ENCODE results near the gene ESPL1. TPM values are rescaled to one million over a fixed set of nuclear protein-coding genes. Genes with fewer than 3 reads are reported as not detected.
A peak's percentile ranks its signal among the peaks of the same experiment; 100 is the strongest.
"Not testable (repeated sequence)": the region's sequence is repeated elsewhere in the genome, so short reads cannot be mapped to it uniquely, and the experiment has no call there.

The ESPL1 gene
- total RNA-seq, 1 donor from 2014 or later = 50.0 TPM

- Mint-ChIP-seq H3K4me1 (ENCODE audit: unreplicated experiment) (peaks cover 24% of the 10 kb centered on the region), H3K27me3 (peaks cover 39% of the 10 kb centered on the region), H3K4me3 (peak overlapping the region; percentile 40), H3K36me3 (no peaks in the 10 kb centered on the region), H3K9me3 (no peaks in the 10 kb centered on the region), H3K27ac (no peak overlapping the region)
- no peak for DNase-seq (ENCODE audit: extremely low spot score, unreplicated experiment)
- TF ChIP-seq, protein P1, sequence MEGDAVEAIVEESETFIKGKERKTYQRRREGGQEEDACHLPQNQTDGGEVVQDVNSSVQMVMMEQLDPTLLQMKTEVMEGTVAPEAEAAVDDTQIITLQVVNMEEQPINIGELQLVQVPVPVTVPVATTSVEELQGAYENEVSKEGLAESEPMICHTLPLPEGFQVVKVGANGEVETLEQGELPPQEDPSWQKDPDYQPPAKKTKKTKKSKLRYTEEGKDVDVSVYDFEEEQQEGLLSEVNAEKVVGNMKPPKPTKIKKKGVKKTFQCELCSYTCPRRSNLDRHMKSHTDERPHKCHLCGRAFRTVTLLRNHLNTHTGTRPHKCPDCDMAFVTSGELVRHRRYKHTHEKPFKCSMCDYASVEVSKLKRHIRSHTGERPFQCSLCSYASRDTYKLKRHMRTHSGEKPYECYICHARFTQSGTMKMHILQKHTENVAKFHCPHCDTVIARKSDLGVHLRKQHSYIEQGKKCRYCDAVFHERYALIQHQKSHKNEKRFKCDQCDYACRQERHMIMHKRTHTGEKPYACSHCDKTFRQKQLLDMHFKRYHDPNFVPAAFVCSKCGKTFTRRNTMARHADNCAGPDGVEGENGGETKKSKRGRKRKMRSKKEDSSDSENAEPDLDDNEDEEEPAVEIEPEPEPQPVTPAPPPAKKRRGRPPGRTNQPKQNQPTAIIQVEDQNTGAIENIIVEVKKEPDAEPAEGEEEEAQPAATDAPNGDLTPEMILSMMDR (conservative IDR thresholded peaks at IDR 0.05) = peak; percentile 30
Measured at GRCh38 chr12:53327435-53328042, 59.4 kb downstream of the ESPL1 start.

DNA sequence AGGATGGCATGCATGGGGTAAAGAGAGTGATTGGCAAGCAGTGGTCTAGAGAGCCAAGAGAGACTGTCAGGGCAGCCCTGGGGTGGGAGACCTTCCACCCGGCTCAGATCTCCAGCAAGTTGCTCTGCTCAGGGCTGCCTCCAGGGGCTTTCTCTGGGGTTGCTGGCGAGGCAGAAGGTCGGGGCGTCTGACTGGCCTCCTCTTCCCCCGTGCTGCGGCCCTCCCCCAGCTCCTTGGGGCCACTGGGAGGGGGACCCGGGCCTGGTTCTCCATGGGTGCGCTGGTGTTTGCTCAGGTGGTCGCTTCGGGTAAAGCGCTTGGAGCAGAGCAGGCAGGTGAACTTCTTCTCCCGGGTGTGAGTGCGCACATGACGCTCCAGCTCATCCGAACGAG, 59.9 kb downstream of the ESPL1 start:
- TF ChIP-seq, protein P1 (conservative IDR thresholded peaks at IDR 0.05) = peak; percentile 19
- no peaks in the 10 kb centered on the region for H3K36me3 Mint-ChIP-seq
- H3K4me3 Mint-ChIP-seq = no peak overlapping the region
- H3K4me1 Mint-ChIP-seq (ENCODE audit: unreplicated experiment) = peaks cover 24% of the 10 kb centered on the region
- H3K9me3 Mint-ChIP-seq = no peaks in the 10 kb centered on the region
- H3K27ac Mint-ChIP-seq = no peak overlapping the region
- no peak for DNase-seq (ENCODE audit: extremely low spot score, unreplicated experiment)
- H3K27me3 Mint-ChIP-seq = peaks cover 39% of the 10 kb centered on the region

DNA sequence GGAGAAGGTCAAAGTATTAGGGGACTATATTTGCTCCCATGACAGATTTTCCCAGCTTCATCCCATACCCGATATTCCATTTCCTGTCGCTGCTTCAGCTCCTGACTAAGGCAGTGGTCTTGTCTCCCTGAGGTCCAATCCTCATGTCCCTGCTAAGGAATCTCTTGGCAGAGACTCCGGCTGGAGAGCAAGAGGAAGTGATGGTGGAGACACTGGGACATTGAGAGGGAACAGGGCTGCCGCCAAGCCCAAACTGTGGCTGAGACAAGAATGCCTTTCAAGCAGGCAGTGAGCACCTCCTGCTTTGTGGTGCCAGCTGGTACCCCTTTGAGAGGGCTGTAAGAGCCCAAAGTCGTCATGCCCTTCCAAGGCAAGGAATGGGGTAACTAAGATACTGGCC, 62.6 kb downstream of the ESPL1 start:
- Mint-ChIP-seq H3K4me3 (no peak overlapping the region), H3K27ac (no peak overlapping the region), H3K36me3 (no peaks in the 10 kb centered on the region), H3K4me1 (ENCODE audit: unreplicated experiment) (peaks cover 20% of the 10 kb centered on the region), H3K9me3 (no peaks in the 10 kb centered on the region), H3K27me3 (peaks cover 51% of the 10 kb centered on the region)
- DNase-seq (ENCODE audit: extremely low spot score, unreplicated experiment) = no peak
- TF ChIP-seq, protein P1 (conservative IDR thresholded peaks at IDR 0.05) = no peak

GRCh38 chr12:53332339-53332738, 64.2 kb downstream of the ESPL1 start:
- Mint-ChIP-seq H3K4me1 (ENCODE audit: unreplicated experiment) (peaks cover 18% of the 10 kb centered on the region), H3K27me3 (peaks cover 48% of the 10 kb centered on the region), H3K27ac (peak overlapping the region; percentile 35)
- not testable (repeated sequence) for DNase-seq (ENCODE audit: extremely low spot score, unreplicated experiment); H3K36me3 Mint-ChIP-seq; H3K9me3 Mint-ChIP-seq; H3K4me3 Mint-ChIP-seq

GRCh38 chr12:53332744-53333143, 64.6 kb downstream of the ESPL1 start:
- Mint-ChIP-seq H3K4me1 (ENCODE audit: unreplicated experiment) (peaks cover 14% of the 10 kb centered on the region), H3K27ac (peak overlapping the region; percentile 35), H3K27me3 (peaks cover 47% of the 10 kb centered on the region), H3K4me3 (no peak overlapping the region), H3K9me3 (no peaks in the 10 kb centered on the region), H3K36me3 (no peaks in the 10 kb centered on the region)
- no peak for DNase-seq (ENCODE audit: extremely low spot score, unreplicated experiment)
- TF ChIP-seq, protein P1 (conservative IDR thresholded peaks at IDR 0.05) = no peak

- Mint-ChIP-seq H3K4me3 (no peak overlapping the region), H3K4me1 (ENCODE audit: unreplicated experiment) (peaks cover 12% of the 10 kb centered on the region), H3K36me3 (no peaks in the 10 kb centered on the region), H3K27ac (no peak overlapping the region), H3K9me3 (no peaks in the 10 kb centered on the region), H3K27me3 (peaks cover 49% of the 10 kb centered on the region)
- TF ChIP-seq, protein P1 (conservative IDR thresholded peaks at IDR 0.05) = no peak
- no peak for DNase-seq (ENCODE audit: extremely low spot score, unreplicated experiment)
Measured at GRCh38 chr12:53333289-53333688, 65.2 kb downstream of the ESPL1 start.
